GM21447 (cell line): Measurements from ENCODE around the gene SECISBP2.

Source experiments
- ATAC-seq: cut with Tn5 transposase; IDR thresholded peaks from one replicate; pipeline ENCODE4 v1.9.1; 2021; ENCODE audit not compliant: unreplicated experiment

The SECISBP2 gene

DNA sequence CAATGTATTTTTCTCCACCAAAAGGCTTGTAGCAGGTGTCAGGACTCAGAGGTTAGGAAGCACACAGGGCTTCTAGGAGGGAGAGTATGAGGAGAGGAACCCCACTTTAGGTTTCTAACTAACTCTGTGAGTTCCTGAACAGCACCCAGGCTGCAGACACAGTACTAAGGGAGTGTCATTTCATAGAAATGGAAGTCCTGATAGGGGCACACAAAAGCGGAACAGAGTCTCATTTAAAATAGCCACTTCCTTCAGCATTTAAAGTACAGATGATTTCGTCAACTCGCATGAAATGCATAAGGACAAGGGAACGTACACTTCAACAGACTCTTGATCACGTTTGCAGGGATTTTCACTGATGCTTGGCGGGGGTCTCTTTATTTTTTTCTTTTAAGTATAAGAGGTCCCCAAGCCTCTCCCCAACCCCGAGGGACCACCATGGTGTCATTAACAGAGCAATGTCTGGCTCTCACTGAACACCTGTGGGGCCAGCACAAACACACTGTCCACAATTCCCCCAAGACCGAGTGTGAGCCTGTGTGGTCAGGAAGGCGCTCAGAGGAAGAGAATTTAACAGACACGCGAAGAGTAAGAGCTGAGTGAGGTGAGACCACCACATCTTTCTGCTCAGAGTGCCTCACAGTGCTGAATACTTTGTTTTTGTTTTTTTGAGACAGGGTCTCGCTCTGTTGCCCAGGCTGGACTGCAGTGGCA, 82.3 kb downstream of the SECISBP2 start:
- peak; percentile 84 for ATAC-seq

DNA sequence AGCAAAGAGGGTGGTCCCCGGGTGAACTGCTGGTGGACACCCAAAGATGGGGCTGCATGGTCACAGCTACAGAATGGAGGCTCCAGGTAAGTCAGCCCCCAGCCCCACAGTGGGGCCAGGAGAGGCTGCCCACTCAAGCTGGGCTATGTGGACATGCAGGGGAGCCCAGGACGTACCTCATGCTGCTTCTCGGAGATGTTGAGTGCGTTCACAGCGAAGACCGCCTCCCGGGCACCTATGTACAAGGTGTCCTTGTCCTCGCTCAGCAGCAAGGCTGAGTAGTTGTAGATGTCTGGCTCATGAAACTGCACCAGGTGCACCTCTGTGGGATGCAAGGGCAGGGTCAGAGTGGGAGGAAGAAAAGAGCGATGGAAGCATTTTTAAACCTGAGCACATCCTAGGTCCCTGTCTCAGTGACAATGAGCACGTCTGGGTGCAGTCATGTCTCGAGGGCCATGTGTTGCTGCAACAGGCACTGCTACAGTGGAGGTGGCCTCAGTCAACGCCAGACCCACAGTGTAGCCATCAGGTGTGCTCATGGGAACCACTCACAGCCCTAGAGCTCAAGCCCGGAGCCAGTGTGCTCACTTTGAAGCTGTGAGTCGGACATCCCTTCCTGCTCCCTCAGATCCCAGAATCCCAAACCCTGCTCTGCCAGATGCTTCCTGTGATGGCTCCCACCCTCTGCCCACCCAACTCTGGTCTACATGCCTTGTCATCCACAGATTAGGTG, 84.6 kb downstream of the SECISBP2 start:
- no peak for ATAC-seq

DNA sequence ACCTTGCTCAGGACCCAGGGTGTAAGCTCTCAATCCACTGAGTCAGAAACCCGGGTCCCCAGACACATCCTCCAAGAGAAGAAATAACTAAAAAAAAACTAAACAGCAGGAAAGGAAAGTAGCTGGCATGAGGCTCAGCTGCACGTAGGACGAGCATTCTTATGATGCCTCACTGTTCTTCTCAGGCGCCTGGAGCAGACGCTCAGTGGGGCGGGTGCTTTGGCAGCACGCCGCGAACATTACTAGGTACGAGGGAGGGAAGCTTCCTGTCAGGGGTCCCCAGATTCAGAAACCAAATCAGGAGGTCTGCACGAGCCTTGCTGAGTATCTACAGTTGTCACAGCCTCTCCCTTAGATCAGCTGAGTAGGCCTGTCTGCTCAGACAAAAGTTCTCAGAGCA, 85.8 kb downstream of the SECISBP2 start:
- no peak for ATAC-seq

DNA sequence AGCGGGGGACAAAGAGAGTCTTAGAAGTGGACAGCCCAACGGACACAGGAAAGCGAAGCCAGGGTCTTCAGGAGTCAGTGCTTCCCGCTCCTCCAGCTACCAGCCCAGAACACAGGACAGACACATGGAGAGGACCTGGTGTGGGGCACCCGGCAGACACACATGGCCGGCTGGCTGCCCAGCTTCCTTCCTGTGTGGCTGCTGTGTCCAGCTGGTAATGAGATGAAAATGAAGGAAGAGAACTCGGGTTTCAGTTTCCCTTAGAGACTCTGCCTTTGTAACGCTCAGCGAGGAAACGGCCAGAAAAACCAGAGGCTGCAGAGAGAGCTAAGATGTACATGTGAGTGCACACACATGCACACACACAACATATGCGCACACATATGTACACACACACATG, 87.5 kb downstream of the SECISBP2 start:
- ATAC-seq = peak; percentile 60

DNA sequence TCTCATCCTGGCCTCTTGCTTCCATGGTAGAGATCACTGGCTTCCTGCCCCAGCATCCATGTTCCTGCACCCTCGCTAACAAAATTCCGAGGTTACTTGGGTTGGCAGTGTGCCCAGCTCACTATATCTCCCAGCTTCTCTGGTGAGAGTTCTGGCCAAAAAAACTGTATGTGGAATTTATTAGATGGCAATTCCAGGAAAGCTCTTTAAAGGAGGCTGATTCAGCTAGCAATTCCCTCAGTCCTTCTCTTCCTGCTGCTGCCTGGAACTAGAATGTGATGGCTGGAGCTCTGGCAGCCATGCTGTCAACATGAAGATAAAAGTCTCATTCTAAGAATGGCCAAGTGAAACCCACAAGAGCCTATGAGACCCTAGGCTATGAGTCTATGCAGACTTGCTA, 88.8 kb downstream of the SECISBP2 start:
- ATAC-seq = no peak

DNA sequence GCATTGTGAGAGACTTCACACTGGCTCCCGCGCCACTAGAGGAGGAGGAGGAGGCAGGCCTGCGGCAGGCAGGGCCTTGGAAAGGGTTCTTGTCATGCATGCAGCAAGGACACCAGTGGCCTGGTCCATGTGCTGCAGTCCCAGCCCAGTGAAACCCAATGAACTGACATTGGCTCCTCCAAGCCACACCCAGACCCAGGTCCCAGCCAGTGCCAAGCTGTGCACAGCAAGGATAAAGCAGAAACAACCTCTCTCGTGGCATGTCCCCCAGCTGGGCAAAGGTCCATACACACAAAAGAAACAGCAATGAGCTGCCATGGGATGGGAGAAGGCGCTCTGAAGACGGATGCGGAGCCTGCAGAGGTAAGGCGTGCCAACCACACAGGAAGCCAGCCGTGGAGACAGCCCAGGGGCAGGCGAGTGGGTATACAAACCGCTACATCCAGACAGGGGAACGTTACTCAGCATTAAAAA, 90.4 kb downstream of the SECISBP2 start:
- no peak for ATAC-seq
